ENCODE results near the gene SUPT20HL1. TPM values are rescaled to one million over a fixed set of nuclear protein-coding genes. Genes with fewer than 3 reads are reported as not detected.

The SUPT20HL1 gene
- total RNA-seq, 1 experiment from 2014 or later: not detected

DNA sequence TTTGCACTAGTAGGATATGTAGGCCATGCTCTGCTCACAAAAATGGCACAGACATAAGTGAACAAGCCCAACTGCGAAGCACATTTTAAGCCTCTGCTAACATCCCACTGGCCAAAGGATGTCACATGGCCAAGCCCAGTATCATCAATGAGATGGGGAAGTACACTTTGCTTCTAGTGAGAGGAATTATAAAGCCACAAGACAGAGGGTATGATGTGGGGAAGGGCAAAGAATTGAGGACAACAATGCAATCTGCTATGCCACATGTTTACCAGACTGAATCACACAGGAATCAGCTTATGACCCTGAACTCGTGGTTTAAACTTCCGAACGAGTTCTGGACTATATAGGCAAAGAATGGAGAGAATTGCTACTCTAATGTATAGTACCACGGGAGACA, 39.1 kb downstream of the SUPT20HL1 start:
- CTCF ChIA-PET: interaction anchor here (0.6 kb wide), 1 partner anchor 569 kb away, joined by 3 read pairs; no protein-coding TSS in a partner anchor
- TF ChIP-seq CTCF (IDR thresholded peaks at IDR 0.05; ENCODE audit: unreplicated experiment): no peak
- peaks cover 26% of the 10 kb centered on the region for H3K27me3 Mint-ChIP-seq (ENCODE audit: unreplicated experiment)
- no peak for DNase-seq
- no peaks in the 10 kb centered on the region for H3K4me1 Mint-ChIP-seq (ENCODE audit: low read depth, unreplicated experiment)
- intact Hi-C loops (cut with micrococcal nuclease; ENCODE audit: unreplicated experiment): loop anchor here (10.0 kb wide), 2 partner anchors 145 to 745 kb away; no protein-coding TSS in a partner anchor
- H3K36me3 Mint-ChIP-seq (ENCODE audit: insufficient read depth, unreplicated experiment): no peaks in the 10 kb centered on the region
- no peak overlapping the region for H3K4me3 Mint-ChIP-seq (ENCODE audit: low read depth, unreplicated experiment)
- BruUV-seq (replicated peaks): no TSS peak
- H3K27ac Mint-ChIP-seq (ENCODE audit: unreplicated experiment): no peak overlapping the region
- H3K9me3 Mint-ChIP-seq (ENCODE audit: low read depth, unreplicated experiment): no peaks in the 10 kb centered on the region

GRCh38 chrX:24405959-24406358, 45.5 kb downstream of the SUPT20HL1 start:
- no peak for DNase-seq
- Mint-ChIP-seq H3K4me3 (ENCODE audit: low read depth, unreplicated experiment) (no peak overlapping the region), H3K9me3 (ENCODE audit: low read depth, unreplicated experiment) (no peaks in the 10 kb centered on the region), H3K27ac (ENCODE audit: unreplicated experiment) (no peak overlapping the region), H3K27me3 (ENCODE audit: unreplicated experiment) (peaks cover 19% of the 10 kb centered on the region), H3K36me3 (ENCODE audit: insufficient read depth, unreplicated experiment) (no peaks in the 10 kb centered on the region), H3K4me1 (ENCODE audit: low read depth, unreplicated experiment) (no peaks in the 10 kb centered on the region)
- intact Hi-C loops (cut with micrococcal nuclease; ENCODE audit: unreplicated experiment): no loop called here
- TF ChIP-seq CTCF (IDR thresholded peaks at IDR 0.05; ENCODE audit: unreplicated experiment): no peak
- CTCF ChIA-PET: no interaction called here
- no TSS peak for BruUV-seq (replicated peaks)

Other genes with a start within 250 kb of the SUPT20HL1 start
- 43.3 and 45.1 TPM in 2 replicates for gene ZFX, start 210.9 kb upstream of the SUPT20HL1 start, total RNA-seq (2022)
- gene SUPT20HL2, start 46.6 kb upstream of the SUPT20HL1 start, total RNA-seq (2022): not detected in 2 replicates
- gene PDK3, start 104.6 kb downstream of the SUPT20HL1 start, total RNA-seq (2022): 10.7 and 13.7 TPM in 2 replicates